HepG2 (cell line): ENCODE measurements around the gene RBMS2. TPM values are rescaled to one million over a fixed set of nuclear protein-coding genes. Genes with fewer than 3 reads are reported as not detected.

Experiments
- ATAC-seq: fragments of 200-7000 bp; cut with Tn5 transposase; 3 replicates; pipeline ENCODE4 v1.9.1; 2020; ENCODE audit warnings: mild to moderate bottlenecking, moderate library complexity
- BruUV-seq: library from RNA; stranded (reverse); fragments of 400-500 nt; replicated peaks from 2 replicates; lab custom pipeline; 2021; lab: Mats Ljungman, UMichigan
- CTCF ChIA-PET: fragments of 300-600 bp; formaldehyde crosslinking; extraction: SDS; loops from one replicate; lab custom pipeline; 2021; ENCODE audit warnings: low total read pairs, inconsistent platforms, low intra/inter-chr PET ratio; lab: Yijun Ruan, JAX
- POLR2A ChIA-PET: fragments of 350-600 bp; sonication (Branson Sonifier 250); formaldehyde crosslinking; loops from one replicate; lab custom pipeline; 2020; ENCODE audit warnings: antibody characterized with exemption, inconsistent platforms; lab: Yijun Ruan, JAX
- DNase-seq: peaks from one replicate; pipeline ENCODE4 v3.0.0-alpha.2; 2015; ENCODE audit warnings: low spot score
- FAIRE-seq: peaks from 3 replicates; lab custom pipeline; 2011; peaks lifted over from hg19 to GRCh38; lab: Jason Lieb, UNC
- H2AFZ ChIP-seq: one replicate; pipeline ENCODE4 v1.6.1; 2011; ENCODE audit warnings: low read length, inconsistent platforms
- H3K27ac ChIP-seq: fragments of 300-600 bp; 3 replicates; pipeline ENCODE4 v1.8.0; 2011; ENCODE audit warnings: mixed run types, mild to moderate bottlenecking, mixed read lengths, low read length, inconsistent platforms; ENCODE audit not compliant: insufficient read depth; ENCODE audit errors: extremely low read length
- H3K27me3 ChIP-seq, 2 experiments: fragments of 200-600 bp in 1 of 2; 2 replicates in 1 of 2; 3 replicates in 1 of 2; pipeline versions ENCODE4 v1.6.0 to v1.8.0; 2011; ENCODE audit warnings: low read length in 2 of 2, mild to moderate bottlenecking in 2 of 2, moderate library complexity in 2 of 2, inconsistent platforms in 1 of 2; ENCODE audit not compliant: insufficient read depth in 2 of 2, control insufficient read depth in 1 of 2
- H3K36me3 ChIP-seq, 2 experiments: fragments of 200-600 bp in 1 of 2; replicated peaks in 1 of 2; 2 replicates in 1 of 2; 3 replicates in 1 of 2; pipeline versions ENCODE4 v1.5.1 to v1.8.0; 2011; ENCODE audit warnings: low read length in 2 of 2, inconsistent platforms in 1 of 2; ENCODE audit not compliant: insufficient read depth in 2 of 2, control insufficient read depth in 1 of 2
- H3K4me1 ChIP-seq: 2 replicates; pipeline ENCODE4 v1.5.1; 2012; ENCODE audit warnings: low read length, inconsistent platforms; ENCODE audit not compliant: insufficient read depth
- H3K4me2 ChIP-seq: 2 replicates; pipeline ENCODE4 v1.6.0; 2011; ENCODE audit warnings: low read depth, low read length, inconsistent platforms
- H3K4me3 ChIP-seq, 3 experiments: fragments of 200-600 bp in 1 of 3; sonication (generic), shearing (Covaris generic) in 1 of 3; replicated peaks in 1 of 3; 2 replicates each; pipeline ENCODE4 v1.5.1; 2011 to 2016; ENCODE audit warnings: low read length in 3 of 3, inconsistent platforms in 2 of 3, low read depth in 2 of 3, mild to moderate bottlenecking in 2 of 3, control low read depth in 1 of 3, mixed read lengths in 1 of 3; ENCODE audit not compliant: insufficient read depth in 1 of 3
- H3K79me2 ChIP-seq: one replicate; pipeline ENCODE4 v1.6.1; 2011; ENCODE audit warnings: low read length, inconsistent platforms; ENCODE audit not compliant: insufficient read depth
- H3K9ac ChIP-seq: 2 replicates; pipeline ENCODE4 v1.6.0; 2011; ENCODE audit warnings: mild to moderate bottlenecking, low read depth, low read length, inconsistent platforms; ENCODE audit not compliant: insufficient read depth
- H3K9me3 ChIP-seq: 2 replicates; pipeline ENCODE4 v1.5.1; 2012; ENCODE audit warnings: mild to moderate bottlenecking, low read length
- H4K20me1 ChIP-seq: 2 replicates; pipeline ENCODE4 v1.6.0; 2011; ENCODE audit warnings: inconsistent platforms, mild to moderate bottlenecking, low read length, moderate library complexity; ENCODE audit not compliant: insufficient read depth
- ASH2L ChIP-seq: fragments of 300-600, 200-600 bp; sonication (generic); IDR thresholded peaks from 2 replicates; pipeline ENCODE4 v1.7.0; 2017; ENCODE audit warnings: low read depth, mild to moderate bottlenecking, moderate library complexity, mixed read lengths, low read length; ENCODE audit not compliant: insufficient read length
- FOXA3 ChIP-seq: IDR thresholded peaks from 2 replicates; pipeline ENCODE4 v1.6.1; 2016; ENCODE audit warnings: missing genetic modification reagents, missing compliant biosample characterization
- NCOA1 ChIP-seq: sonication (generic); formaldehyde crosslinking; IDR thresholded peaks from 2 replicates; pipeline ENCODE4 v1.9.0; 2021; ENCODE audit warnings: missing genetic modification reagents
- NCOA5 ChIP-seq: sonication (generic); formaldehyde crosslinking; IDR thresholded peaks from 2 replicates; pipeline ENCODE4 v1.4.0; 2020; ENCODE audit warnings: missing genetic modification reagents
- POLR2G ChIP-seq: fragments of 200-400 bp; formaldehyde crosslinking; IDR thresholded peaks from 2 replicates; pipeline ENCODE4 v1.6.1; 2018; ENCODE audit warnings: mild to moderate bottlenecking, low read depth, low read length, moderate library complexity
- RAD21 ChIP-seq: fragments of 450-650 bp; formaldehyde crosslinking; IDR thresholded peaks from 2 replicates; pipeline ENCODE4 v1.5.0; 2020; ENCODE audit warnings: mild to moderate bottlenecking
- RXRB ChIP-seq: IDR thresholded peaks from 2 replicates; pipeline ENCODE4 v1.6.1; 2016; ENCODE audit warnings: borderline replicate concordance, missing genetic modification reagents, missing compliant biosample characterization
- SIN3A ChIP-seq: IDR thresholded peaks from 2 replicates; pipeline ENCODE4 v1.6.1; 2011; ENCODE audit warnings: low read depth, mild to moderate bottlenecking, control low read depth, low read length, borderline replicate concordance
- SMC3 ChIP-seq: IDR thresholded peaks from 2 replicates; pipeline ENCODE4 v1.6.1; 2011; ENCODE audit warnings: low read length, improper control_type of control experiment
- SPEN ChIP-seq: sonication (generic); formaldehyde crosslinking; IDR thresholded peaks from 2 replicates; pipeline ENCODE4 v1.5.1; 2020; ENCODE audit warnings: low read depth, mild to moderate bottlenecking, missing genetic modification reagents
- STAG1 ChIP-seq: sonication (generic); formaldehyde crosslinking; IDR thresholded peaks from 2 replicates; pipeline ENCODE4 v1.4.0; 2020; ENCODE audit warnings: missing genetic modification reagents
- ZNF543 ChIP-seq: sonication (generic); formaldehyde crosslinking; IDR thresholded peaks from 2 replicates; pipeline ENCODE4 v1.4.0; 2020; ENCODE audit warnings: mild to moderate bottlenecking, missing genetic modification reagents
- ZNF556 ChIP-seq: sonication (generic); formaldehyde crosslinking; IDR thresholded peaks from 2 replicates; pipeline ENCODE4 v1.4.0; 2020; ENCODE audit warnings: mild to moderate bottlenecking, missing genetic modification reagents, borderline replicate concordance
- WGBS: methylation state at CpG from one replicate; pipeline ENCODE4 v1.1.6; 2017; ENCODE audit warnings: low lambda C conversion rate; 5-methylcytosine and 5-hydroxymethylcytosine counted together
- in situ Hi-C: cut with HindIII; loops from 2 replicates; pipeline ENCODE4 v1.10.0; 2017; ENCODE audit warnings: low pct_unique_long_range_greater_than_20kb; ENCODE audit not compliant: extremely low pct_ligation_motif_present
- intact Hi-C: fragments of 100-400 bp; cut with micrococcal nuclease; formaldehyde crosslinking; loops from one replicate; pipeline ENCODE4 v1.10.0; 2022; ENCODE audit not compliant: unreplicated experiment
- polyA plus RNA-seq, 8 experiments: library from polyadenylated mRNA; depleted of rRNA in 3 of 8; stranded (reverse) in 7 of 8; unstranded in 1 of 8; fragments of >200 nt; fragmentation: Illumina TruSeq in 4 of 8; extraction: Trizol in 4 of 8; gene quantifications; 2 replicates each; pipeline versions ENCODE4 v1.2.1 to v1.2.3, GENCODE V29; 2011 to 2016; ENCODE audit warnings: low read depth in 4 of 8, missing spikeins in 1 of 8, mixed read lengths in 1 of 8; ENCODE audit not compliant: insufficient read depth in 1 of 8
- total RNA-seq, 5 experiments: library from RNA; depleted of rRNA; stranded (reverse); fragments of >200 nt; fragmentation: Illumina TruSeq; extraction: Trizol; gene quantifications; 2 replicates each; pipeline ENCODE4 v1.2.3, GENCODE V29; 2016; ENCODE audit warnings: low read depth in 1 of 5
- TF ChIP-seq, protein P1 (sequence below): IDR thresholded peaks from 2 replicates; pipeline ENCODE4 v1.4.0; 2020; ENCODE audit warnings: mild to moderate bottlenecking, missing genetic modification reagents
- TF ChIP-seq, protein P2 (sequence below): sonication (generic); formaldehyde crosslinking; IDR thresholded peaks from 2 replicates; pipeline ENCODE4 v1.5.0; 2020; ENCODE audit warnings: mild to moderate bottlenecking, missing genetic modification reagents, moderate library complexity

Gene RBMS2
- total and polyA plus RNA-seq, 2 of the 13 experiments (the other 11 are each of a cell fraction or from before 2014, with no cell fraction given), result 0.53 to 7.4 TPM

DNA sequence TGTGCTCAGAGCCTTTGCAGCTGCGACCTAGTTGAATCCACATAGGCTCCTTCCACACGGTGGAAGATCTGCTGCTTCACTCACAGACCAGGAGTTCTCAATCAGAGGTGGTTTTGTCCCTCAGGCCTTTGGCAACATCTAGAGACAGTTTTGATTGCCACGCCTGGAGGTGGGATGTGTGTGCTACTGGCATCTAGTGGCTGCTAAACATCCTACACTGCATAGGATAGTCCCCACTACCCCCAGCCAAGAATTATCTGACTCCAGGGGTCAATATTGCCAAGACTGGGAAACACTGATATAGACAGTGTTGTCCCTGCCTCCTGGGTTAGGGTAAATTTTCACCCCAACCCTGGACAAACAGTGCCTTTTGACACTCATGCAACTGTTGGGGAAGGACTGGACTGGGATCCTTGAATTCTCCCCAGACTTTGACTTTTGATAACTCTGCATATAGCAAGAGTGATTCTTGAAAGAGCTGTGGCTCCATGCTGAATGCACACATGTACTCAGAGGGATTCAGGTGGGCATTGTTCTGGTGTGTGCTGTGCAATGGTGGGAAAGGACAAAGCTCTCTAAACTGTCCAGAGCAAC lies 68.7 kb downstream of the RBMS2 start:
- intact Hi-C loops, result loop anchor here (1.0 kb wide), 1 partner anchor 77 kb away; no protein-coding TSS in a partner anchor
- H3K9ac ChIP-seq, result no peak overlapping the region

DNA sequence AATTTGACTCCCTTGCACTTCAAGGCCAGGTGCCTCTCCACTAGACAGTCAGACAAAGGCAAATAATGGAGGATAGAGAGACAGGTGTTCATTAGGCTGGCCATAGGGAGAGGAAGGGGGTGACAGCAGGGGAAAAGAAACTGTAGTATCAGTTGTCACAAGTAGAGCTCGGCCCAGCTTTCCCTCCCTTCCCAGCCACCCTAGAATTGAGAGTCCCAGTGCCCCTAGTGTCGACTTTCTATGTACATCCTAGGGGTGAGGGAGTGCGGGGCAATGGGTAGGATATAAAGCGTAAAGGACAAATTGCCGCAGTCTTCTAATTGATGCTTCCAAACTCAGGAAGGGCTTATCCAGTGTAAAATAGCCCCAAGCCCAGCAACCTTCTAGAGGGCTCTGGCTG lies 69.5 kb downstream of the RBMS2 start:
- no peaks in the 10 kb centered on the region for H3K79me2 ChIP-seq
- in situ Hi-C loops, result no loop called here
- DNase-seq (no peak), FAIRE-seq (no peak), ATAC-seq (peak; percentile 15; the same call in 2 of the 3 replicates)
- WGBS, result 64% methylated on average over 5 of the region's 5 CpGs
- no peak overlapping the region for H2AFZ ChIP-seq
- intact Hi-C loops, result no loop called here
- CTCF ChIA-PET, result no interaction called here
- POLR2A ChIA-PET, result no interaction called here
- BruUV-seq, result no TSS peak
- H3K36me3 ChIP-seq, result no peaks in the 10 kb centered on the region; a peak in 1 of 5 replicates
- no peak overlapping the region for H3K9ac ChIP-seq
- no peaks in the 10 kb centered on the region for H3K27me3 ChIP-seq
- H3K4me2 ChIP-seq, result no peak overlapping the region
- H3K4me3 ChIP-seq, result no peak overlapping the region
- H3K9me3 ChIP-seq, result no peaks in the 10 kb centered on the region
- no peak overlapping the region for H3K27ac ChIP-seq
- no peaks in the 10 kb centered on the region for H4K20me1 ChIP-seq
- no peaks in the 10 kb centered on the region for H3K4me1 ChIP-seq
- TF ChIP-seq NCOA1 (CRISPR knock-in tag) (no peak), ASH2L (no peak), SIN3A (no peak), NCOA5 (CRISPR knock-in tag) (no peak), POLR2G (no peak), ZNF543 (CRISPR knock-in tag) (no peak)
- TF ChIP-seq, protein P1, sequence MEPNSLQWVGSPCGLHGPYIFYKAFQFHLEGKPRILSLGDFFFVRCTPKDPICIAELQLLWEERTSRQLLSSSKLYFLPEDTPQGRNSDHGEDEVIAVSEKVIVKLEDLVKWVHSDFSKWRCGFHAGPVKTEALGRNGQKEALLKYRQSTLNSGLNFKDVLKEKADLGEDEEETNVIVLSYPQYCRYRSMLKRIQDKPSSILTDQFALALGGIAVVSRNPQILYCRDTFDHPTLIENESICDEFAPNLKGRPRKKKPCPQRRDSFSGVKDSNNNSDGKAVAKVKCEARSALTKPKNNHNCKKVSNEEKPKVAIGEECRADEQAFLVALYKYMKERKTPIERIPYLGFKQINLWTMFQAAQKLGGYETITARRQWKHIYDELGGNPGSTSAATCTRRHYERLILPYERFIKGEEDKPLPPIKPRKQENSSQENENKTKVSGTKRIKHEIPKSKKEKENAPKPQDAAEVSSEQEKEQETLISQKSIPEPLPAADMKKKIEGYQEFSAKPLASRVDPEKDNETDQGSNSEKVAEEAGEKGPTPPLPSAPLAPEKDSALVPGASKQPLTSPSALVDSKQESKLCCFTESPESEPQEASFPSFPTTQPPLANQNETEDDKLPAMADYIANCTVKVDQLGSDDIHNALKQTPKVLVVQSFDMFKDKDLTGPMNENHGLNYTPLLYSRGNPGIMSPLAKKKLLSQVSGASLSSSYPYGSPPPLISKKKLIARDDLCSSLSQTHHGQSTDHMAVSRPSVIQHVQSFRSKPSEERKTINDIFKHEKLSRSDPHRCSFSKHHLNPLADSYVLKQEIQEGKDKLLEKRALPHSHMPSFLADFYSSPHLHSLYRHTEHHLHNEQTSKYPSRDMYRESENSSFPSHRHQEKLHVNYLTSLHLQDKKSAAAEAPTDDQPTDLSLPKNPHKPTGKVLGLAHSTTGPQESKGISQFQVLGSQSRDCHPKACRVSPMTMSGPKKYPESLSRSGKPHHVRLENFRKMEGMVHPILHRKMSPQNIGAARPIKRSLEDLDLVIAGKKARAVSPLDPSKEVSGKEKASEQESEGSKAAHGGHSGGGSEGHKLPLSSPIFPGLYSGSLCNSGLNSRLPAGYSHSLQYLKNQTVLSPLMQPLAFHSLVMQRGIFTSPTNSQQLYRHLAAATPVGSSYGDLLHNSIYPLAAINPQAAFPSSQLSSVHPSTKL (CRISPR knock-in tag), result no peak

More for the DNA sequence above, 68.7 kb downstream of the RBMS2 start:
- no TSS peak for BruUV-seq
- Histone ChIP-seq H3K4me3 (no peak overlapping the region), H3K79me2 (no peaks in the 10 kb centered on the region), H3K4me2 (no peak overlapping the region), H4K20me1 (no peaks in the 10 kb centered on the region), H3K4me1 (no peaks in the 10 kb centered on the region), H3K9me3 (no peaks in the 10 kb centered on the region), H3K27me3 (no peaks in the 10 kb centered on the region), H3K36me3 (no peaks in the 10 kb centered on the region; a peak in 1 of 5 replicates), H3K27ac (no peak overlapping the region), H2AFZ (no peak overlapping the region)
- peak; percentile 90 for FAIRE-seq
- in situ Hi-C loops, result no loop called here
- 23% methylated on average over 2 of the region's 3 CpGs for WGBS
- DNase-seq, result peak; percentile 41
- CTCF ChIA-PET, result no interaction called here
- TF ChIP-seq SPEN (CRISPR knock-in tag) (0 out of 2 replicates have a peak, but pooled peaks have one; percentile 22), SMC3 (peak; percentile 57; the same call in 1 of the 2 replicates), FOXA3 (no peak), STAG1 (CRISPR knock-in tag) (peak; percentile 57), RXRB (CRISPR knock-in tag) (no peak), ZNF556 (CRISPR knock-in tag) (no peak), RAD21 (CRISPR knock-in tag) (peak; percentile 21; the same call in 1 of the 2 replicates)
- TF ChIP-seq, protein P2, sequence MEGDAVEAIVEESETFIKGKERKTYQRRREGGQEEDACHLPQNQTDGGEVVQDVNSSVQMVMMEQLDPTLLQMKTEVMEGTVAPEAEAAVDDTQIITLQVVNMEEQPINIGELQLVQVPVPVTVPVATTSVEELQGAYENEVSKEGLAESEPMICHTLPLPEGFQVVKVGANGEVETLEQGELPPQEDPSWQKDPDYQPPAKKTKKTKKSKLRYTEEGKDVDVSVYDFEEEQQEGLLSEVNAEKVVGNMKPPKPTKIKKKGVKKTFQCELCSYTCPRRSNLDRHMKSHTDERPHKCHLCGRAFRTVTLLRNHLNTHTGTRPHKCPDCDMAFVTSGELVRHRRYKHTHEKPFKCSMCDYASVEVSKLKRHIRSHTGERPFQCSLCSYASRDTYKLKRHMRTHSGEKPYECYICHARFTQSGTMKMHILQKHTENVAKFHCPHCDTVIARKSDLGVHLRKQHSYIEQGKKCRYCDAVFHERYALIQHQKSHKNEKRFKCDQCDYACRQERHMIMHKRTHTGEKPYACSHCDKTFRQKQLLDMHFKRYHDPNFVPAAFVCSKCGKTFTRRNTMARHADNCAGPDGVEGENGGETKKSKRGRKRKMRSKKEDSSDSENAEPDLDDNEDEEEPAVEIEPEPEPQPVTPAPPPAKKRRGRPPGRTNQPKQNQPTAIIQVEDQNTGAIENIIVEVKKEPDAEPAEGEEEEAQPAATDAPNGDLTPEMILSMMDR (CRISPR knock-in tag), result peak; percentile 61
- POLR2A ChIA-PET, result no interaction called here
- ATAC-seq, result peak; percentile 90
